Tongue (tissue), 2 donors: ENCODE measurements around the gene FAM110A. TPM values are rescaled to one million over a fixed set of nuclear protein-coding genes. Genes with fewer than 3 reads are reported as not detected.
"Not testable (repeated sequence)": the region's sequence is repeated elsewhere in the genome, so short reads cannot be mapped to it uniquely, and the experiment has no call there.

Experiments
- DNase-seq: peaks from one replicate; pipeline ENCODE4 v3.0.0-alpha.2; 2015
- total RNA-seq: library from RNA; depleted of rRNA; stranded (reverse); fragments of >200 nt; gene quantifications from one replicate; pipeline ENCODE4 v1.2.3, GENCODE V29; 2014

The FAM110A gene
- 4.9 TPM for total RNA-seq

DNA sequence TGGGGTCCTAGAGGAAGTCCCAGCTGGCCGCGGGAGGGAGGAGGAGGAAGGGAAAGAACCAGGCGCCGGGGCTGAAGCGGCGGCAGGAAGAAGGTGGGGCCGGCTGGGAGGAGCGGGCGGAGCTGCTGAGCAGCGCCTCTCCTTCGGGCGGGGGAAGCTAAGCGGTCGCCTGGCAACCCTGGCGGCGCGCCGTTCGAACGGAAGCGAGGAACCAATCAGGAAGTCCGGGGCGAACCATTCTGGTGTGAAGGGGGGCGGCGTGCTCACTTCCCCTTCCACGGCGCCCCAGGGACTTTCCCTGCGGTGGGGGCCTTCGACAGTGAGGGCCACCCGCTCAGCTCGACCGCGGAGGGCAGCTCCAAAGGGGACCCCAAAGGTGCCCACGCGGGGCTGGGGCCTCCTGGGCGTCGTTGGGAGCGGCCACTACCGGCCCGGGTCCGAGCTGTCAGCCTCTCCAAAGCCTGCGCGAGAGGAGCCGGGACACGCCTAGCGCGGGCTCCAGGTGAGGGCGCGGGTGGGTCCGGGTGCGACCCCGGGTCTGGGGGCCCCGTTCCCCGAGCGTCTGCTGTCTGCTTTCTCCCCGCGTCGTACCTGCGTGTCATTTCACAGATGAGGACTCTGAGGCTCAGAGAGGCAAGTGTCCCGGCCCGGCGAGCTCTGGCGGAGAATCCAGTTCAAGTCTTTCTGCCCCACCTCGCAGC lies at the start of gene FAM110A:
Gene FAM110A (plus strand): TSS at position 266 of the 701 bp plus-strand sequence. CDS start 11,090 bp downstream, outside the sequence.
- DNase-seq: peak; percentile 97

DNA sequence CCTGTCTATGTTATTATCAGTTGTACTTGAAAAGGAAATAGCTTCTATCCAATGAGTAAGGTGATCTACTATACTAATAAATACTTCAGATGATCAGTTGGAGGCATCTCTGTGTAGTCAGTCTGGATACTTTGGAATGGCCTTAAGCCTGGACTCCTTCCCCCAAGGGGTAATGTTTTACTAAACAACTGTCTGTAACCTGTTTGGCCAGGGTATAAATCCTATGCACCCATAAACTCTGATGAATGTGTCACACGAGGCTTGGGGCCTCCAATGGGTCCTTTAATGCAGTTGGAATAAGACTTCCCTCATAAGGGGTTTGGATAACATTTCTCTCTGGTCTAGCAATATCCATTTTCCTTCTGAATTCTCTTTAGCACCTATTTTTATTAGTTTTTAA lies 45.7 kb upstream of the FAM110A start:
- DNase-seq: no peak

DNA sequence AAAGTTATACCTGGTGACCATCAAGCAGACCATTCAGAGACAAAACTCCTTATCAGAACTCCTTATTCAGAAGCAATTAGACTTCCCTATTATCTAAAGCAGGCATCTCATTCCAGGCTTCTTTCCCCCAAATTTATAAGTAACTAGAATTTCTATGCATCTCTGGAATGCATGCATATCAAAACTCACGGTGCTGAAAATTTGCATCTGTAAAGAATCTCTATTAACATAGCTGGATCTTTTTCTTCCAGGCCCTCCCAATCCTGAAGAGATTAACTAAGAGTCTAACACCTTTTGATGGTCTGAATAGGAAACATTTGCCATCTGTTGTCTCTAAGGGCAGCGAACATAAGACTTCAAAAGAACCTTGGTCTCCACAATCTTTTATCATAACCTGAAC lies 42.5 kb upstream of the FAM110A start:
- no peak for DNase-seq

DNA sequence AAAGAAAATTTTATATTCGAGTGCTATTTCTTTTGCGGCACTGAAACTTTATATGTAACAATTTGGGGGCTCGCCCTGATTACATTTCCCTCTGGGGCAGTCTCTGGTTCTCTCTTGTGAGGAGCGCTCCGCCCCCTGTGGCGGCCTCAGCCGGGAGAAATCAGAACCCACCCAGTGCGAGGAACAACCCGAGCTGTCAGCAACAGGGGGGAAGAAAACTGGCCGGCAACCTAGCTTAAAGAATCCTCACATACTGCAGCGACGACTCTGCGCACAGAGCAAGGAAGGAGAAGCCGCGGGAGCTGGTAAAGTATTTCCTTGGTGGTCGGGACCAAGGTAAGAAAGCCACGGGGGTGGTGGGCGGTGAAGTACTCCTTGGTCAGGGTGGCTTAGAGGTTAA lies 41.3 kb upstream of the FAM110A start:
- DNase-seq: no peak

DNA sequence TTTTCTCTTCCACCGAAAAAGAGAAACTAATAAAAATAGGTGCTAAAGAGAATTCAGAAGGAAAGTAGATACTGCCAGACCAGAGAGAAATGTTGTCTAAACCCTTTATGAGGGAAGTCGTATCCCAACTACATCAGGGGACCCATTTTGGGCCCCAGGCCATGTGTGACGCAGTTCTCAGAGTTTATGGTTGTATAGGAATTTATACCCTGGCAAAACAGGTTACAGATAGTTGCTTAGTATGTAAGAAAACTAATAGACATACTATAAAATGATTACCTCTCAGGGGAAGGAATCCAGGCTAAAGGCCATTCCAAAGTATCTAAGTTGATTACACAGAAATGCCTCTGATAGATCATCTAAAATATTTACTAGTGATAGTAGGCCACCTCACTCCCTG lies 36.6 kb upstream of the FAM110A start:
- DNase-seq: no peak

DNA sequence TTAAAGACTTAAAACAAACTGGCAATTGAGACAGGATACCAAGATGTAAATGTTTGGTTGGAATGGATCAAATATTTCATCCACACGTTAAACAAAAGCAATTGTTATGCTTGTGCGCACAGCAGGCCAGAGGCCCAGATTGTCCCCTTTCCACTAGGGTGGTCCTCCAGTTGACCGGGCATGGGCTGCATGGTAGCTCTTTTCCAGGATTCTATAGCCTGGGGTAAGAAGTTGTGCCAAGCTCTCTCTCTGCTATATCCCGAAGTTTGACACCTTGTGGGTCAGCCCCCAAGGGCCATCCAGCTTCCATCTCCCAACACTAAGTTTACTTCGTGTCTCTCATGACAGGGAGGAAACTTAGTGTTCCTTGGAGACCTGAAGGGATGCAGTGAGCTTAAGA lies 34.8 kb upstream of the FAM110A start:
- DNase-seq: not testable (repeated sequence)

DNA sequence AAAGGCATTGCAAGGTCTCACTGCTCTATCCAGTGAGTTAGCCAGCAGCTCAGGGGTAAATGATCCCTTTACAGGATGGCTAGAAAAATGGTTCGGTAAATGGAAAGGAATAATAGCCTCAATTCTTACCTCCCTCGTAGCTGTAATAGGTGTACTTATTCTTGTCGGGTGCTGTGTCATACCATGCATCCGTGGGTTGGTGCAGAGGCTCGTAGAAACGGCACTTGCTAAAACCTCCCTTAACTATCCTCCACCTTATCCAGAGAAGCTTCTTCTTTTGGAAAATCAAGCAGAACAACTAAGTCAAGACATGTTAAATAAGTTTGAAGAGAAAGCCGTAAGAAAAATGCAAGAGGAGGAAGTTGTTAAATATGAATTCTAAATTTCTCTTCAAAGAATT lies 33.5 kb upstream of the FAM110A start:
- DNase-seq: not testable (repeated sequence)

DNA sequence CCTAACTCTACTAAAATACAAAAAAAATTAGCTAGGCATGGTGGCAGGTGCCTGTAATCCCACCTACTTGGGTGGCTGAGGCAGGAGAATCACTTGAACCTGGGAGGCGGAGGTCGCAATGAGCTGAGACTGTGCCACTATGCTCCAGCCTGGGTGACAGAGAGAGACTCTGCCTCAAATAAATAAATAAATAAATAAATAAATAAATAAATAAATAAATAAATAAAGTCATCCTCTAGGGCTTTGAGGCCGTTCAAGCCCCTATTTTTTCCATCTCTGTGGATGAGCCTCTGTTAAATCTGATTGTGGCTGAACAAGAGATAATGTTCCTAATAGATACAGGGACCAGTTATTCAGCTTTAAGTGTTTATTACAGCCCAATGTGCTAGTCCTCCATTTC lies 31.8 kb upstream of the FAM110A start:
- DNase-seq: no peak

DNA sequence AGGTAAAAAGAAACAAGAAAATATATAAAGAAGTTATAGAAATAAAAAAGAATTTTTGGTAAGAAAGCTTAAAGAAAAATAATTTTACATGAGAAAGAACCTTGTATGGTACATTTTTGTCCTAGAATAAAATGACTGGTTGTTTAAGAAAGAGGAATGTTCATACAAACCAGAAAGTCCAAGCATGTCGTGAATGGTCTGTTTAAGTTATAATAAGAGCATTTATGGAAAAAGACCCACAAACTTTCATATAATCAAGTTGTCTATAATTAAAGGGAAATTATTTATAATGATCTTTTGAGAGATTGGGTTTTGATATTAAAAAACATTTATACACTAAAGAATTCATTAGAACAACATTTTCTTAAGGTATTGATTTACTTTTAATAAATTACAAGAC lies 27.8 kb upstream of the FAM110A start:
- no peak for DNase-seq

DNA sequence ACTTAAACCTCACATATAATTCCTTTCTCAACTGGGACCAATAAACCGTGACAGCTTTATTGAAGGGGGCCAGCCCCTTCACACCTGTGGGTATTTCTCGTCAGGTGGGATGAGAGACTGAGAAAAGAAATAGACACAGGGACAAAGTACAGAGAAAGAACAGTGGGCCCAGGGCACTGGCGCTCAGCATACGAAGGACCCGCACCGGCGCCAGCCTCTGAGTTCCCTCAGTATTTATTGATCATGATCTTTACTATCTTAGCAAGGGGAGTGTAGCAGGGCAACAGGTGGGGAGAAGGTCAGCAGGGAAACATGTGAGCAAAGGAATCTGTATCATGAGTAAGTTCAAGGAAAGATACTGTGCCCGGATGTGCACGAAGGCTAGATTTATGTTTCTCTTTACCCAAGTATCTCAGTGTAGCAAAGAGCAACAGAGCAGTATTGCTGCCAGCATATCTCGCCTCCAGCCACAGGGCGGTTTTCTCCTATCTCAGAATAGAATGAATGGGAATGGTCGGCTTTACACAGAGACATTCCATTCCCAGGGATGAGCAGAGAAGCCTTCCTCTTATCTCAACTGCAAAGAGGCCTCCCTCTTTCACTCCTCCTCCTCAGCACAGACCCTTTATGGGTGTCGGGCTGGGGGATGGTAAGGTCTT lies 21.6 kb upstream of the FAM110A start:
- not testable (repeated sequence) for DNase-seq

DNA sequence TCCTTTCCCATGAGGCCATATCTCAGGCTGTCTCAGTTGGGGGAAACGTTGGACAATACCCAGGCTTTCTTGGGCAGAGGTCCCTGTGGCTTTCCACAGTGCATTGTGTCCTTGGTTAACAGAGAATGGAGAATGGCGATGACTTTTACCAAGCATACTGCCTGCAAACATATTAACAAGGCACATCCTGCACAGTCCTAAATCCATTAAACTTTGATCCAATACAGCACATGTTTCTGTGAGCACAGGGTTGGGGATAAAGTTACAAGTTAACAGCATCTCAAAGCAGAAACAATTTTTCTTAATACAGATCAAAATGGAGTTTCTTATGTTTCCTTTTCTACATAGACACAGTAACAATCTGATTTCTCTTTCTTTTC lies 21.1 kb upstream of the FAM110A start:
- not testable (repeated sequence) for DNase-seq

DNA sequence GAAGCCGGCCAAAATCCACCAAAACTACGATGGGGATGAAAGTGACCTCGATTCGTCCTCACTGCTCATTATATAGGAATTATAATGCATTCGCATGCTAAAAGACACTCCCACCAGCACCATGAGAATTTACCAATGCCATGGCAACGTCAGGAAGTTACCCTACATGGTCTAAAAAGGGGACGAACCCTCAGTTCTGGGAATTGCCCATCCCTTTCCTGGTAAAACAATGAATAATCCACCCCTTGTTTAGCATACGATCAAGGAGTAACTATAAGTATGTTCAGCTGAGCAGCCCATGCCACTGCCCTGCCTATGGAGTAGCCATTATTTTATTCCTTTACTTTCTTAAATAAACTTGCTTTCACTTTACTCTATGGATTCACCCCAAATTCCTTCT lies 20.1 kb upstream of the FAM110A start:
- DNase-seq: no peak

DNA sequence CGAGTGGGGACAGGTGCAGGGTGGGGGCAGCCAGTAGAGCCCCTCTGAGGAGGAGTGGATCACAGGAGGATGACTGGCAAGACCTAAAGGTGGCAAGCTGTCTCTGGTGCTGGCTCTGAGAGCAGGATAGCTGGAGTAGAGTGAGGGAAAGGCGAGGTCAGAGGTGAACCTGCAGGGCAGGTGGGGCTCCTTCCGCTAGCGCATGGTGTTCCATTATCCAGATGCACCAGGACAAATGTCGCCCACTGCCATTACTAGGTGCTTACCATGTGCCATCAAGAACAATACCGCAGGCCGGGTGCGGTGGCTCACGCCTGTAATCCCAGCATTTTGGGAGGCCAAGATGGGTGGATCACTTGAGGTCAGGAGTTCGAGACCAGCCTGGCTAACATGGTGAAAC lies 18.3 kb upstream of the FAM110A start:
- no peak for DNase-seq

DNA sequence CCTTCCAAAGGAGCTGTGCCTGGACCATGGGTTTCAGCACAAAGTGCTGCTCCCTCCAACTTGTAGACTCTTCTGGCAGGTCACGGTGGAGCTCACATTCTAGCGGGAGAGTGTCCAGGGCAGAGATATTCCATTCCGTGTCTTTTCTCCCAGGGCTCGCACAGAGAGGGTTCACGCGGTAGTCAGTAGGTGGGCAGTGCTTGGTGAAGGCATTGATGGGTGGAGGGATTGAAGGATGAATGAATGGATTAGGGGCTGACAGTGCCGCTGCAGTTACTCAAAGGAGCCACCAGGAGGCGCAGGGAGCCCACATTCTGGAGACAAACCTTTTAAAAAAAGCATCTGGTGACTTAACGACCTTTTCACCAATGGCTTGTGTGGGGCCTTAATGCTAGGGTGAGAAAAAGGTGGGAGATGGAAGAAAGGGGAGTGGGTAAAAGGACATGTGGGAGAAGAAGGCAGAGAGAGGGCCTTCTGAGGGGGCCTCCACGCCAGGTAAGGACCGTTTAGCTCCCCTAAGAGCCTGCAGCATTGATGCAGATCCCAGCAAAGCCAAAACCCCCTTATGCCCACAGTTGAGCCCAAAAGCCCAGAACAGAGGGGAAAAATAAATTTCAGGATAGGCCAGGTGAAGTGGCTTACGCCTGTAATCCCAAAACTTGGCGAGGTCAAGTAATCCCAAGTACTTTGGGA lies 17.5 kb upstream of the FAM110A start:
- peak; percentile 82 for DNase-seq

DNA sequence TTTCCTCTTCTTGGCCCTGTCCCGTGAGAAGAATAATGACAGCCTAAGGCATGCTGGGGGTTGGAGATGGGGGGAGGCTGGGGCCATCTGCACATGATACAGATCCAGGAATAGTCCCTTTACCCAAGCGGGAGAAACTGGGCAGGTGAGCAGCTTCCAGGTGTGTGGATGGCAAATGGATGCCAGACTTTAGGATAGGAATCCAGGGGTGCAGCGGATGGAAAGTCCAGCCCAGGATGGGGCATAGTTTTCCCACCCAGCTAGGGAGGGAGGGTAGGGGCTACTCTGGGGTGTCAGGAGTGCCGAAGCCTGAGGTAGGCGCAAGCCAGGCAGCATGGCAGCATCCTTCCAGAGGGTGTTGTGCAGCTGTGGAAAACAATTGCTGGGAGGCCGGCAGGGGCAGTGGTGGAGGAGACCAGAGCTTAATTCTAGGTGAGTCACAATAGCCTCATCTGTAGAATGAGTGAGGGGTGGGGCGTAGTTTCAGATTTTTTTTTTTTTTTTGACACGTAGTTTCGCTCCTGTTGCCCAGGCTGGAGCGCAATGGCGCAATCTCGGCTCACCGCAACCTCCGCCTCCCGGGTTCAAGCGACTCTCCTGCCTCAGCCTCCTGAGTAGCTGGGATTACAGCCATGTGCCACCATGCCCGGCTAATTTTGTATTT lies 15.4 kb upstream of the FAM110A start:
- DNase-seq: no peak

DNA sequence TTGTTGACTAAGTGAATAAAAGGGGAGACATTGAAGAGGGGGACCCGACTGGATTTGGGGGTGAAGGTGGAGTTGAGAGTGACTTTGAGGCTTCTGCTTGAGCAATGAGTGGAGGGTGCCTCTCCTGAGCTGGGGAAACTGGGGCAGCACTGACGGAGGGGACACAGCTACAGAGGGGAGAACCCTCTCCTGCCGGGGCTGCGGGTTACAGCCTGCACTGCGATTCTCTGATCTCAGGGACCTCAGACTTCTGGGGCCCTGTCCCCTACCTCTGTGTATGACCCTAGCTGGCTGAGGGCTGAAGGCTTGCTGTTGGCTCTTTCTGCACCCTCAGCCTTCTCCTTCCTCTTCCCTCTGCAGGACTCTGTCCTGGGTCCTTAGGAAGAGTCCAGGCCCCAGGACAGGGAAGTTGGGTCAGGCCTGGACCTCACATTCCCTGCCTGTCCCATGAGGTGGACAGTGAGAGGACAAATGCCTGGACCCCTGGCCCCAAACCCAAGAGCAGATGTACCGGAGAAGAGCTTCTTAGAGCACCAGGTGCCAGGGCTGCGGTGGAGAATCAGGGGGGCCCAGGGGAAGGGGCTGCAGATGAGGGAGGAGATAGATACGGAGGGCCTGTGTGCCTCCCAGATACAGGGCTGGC lies 13.7 kb upstream of the FAM110A start:
- no peak for DNase-seq

DNA sequence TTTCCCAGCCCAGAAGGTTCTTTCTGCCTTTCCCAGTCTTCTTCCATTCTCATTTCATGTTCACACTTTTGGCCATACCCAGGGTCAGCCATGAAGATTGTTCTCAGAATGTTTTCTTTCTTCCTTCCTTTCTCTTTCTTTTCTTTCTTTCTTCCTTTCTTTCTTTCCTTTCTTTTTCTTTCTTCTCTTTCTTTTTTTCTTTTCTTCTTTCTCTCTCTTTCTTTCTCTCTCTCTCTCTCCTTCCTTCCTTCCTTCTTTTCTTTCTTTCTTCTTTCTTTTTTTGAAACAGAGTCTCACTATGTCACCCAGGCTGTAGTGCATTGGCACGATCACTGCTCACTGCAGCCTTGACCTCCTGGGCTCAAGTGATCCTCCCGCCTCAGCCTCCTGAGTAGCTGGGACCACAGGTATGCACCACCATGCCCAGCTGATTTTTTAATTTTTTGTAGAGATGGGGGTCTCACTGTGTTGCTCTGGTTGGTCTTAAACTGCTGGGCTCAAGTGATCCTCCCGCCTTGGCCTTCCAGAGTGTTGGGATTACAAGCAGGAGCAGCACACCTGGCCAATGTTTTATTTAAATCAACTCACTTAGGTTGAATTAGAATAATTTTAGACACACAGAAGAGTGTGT lies 13.1 kb upstream of the FAM110A start:
- no peak for DNase-seq

DNA sequence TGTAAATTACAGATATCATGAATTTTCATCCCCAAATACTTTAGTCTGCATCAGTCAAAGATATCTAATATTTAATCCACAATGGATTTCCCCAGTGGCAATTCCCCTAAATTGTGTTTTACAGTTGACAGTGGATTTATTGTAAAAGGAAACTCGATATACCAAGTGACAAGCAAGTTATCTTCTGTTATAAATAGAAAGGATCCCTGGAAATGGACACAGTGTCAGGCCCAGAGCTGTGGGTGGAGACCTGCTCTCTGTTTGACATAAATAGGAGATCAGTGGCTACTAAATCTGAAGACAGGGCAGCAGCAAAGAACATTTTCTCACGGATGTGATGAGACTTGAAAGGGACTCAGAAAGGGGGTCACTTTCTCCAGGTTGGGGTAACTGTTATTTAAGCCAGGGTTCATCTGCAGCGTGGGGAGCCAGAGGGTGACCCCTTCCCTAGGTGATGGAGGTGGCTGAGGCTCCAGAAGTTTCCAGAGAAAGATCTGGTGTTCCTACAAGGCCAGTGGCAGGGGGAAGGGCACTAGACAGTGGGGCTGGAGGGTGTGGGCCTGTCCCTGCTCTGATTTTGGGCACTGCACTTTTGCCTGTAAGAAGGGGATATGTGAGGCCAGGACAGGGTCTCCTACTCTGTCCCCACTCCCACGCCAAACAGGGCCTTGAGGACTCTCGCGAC lies 12.3 kb upstream of the FAM110A start:
- DNase-seq: no peak

DNA sequence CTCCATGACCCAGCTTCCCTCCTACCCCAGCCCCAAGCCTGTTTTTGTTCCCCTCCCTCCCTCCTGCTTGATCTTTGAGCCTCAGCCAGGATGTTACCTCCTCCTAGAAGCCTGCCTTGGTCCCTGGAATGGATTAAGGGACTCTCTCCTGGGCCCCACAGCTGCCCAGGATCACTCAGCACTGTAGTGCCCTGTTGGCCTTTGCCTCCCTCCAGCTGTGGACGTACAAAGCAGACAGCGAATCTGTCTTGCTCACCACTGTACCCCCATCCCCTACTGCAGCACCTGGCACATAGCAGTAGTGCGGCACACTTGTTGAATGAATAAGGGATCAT lies 11.8 kb upstream of the FAM110A start:
- no peak for DNase-seq

DNA sequence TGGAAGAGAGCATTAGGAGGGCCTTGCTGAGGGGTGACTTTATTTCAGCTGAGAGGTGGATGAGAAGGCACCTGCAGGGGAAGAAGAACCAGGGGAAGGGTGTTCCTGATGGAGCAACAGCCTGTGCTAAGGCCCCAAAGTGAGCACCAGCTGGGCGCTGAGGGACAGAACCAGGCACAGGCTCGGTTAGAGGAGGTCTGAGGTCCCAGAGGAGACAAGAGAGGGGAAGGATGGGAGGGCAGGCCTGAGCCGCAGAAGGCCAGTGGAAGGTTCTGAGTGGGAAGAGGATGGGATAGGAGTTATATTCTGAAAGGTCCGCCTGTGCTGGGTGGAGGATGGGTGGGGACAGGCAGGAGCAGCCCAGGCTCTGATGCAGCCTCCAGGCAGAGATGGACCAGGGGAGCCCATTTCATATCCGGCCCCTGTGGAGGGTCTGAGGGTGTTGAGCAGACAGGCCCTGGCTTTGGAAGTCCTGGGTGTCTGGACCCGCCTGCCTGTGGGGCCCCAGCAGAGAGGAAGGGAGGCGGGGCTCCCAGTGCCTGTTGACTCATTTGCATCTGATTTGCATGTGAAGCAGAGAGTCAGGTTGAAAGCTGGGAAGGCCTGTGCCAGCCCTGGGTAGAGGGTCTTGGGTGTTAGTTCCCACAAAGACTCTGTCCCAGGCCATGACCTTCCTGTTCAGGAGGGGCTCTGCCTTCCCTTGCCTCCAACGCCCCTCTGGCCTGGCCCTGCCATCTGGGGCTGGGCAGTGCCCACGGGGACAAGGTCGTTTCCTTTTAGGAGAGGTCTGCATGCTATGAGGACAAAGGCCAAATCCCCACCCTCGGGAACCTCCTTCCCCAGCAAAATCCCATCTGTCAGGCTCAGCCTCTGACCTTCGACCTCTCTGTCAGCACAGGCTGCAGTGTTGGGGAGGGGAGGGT lies 10.6 kb upstream of the FAM110A start:
- DNase-seq: no peak

DNA sequence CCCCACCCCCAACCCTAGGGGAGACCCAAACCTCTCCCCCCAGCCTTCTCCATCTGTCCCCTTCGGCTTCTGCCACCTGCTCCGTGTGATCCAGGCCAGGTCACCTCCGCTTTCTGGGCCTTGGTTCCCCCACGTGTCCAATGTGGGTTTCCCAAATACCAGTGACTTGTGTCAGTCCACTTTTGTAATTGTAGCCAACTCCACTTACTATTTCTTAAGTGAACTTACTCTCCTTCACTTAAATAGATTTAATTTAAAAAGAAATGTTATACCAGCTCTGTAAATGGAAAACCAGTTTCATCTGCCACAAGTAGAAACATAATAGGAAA lies 10.0 kb upstream of the FAM110A start:
- DNase-seq: no peak
